ENCODE results near the gene SLC2A13.
"Not testable (repeated sequence)": the region's sequence is repeated elsewhere in the genome, so short reads cannot be mapped to it uniquely, and the experiment has no call there.

DNA sequence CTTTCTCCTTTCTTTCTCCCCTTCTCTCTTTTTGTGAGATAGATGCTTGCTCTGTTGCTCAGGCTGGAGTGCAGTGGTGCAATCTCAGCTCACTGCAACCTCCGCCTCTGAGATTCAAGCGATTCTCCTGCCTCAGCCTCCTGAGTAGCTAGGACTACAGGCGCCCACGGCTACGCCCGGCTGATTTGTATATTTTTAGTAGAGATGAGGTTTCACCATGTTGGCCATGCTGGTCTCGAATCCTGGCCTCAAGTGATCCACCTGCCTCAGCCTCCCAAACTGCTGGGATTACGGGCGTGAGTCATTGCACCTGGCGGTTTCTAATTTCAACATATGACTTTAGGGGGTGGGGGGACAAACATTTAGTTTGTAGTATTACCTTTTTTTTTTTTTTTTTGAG lies 293.4 kb downstream of the SLC2A13 start:
- TF ChIP-seq CTCF, POLR2A (IDR thresholded peaks at IDR 0.05): not testable (repeated sequence)

All from body of pancreas (tissue), 4 donors.